ENCODE results near the gene DIDO1. TPM values are rescaled to one million over a fixed set of nuclear protein-coding genes. Genes with fewer than 3 reads are reported as not detected.

DIDO1 gene
- total and polyA plus RNA-seq, 9 of the 15 experiments (the other 6 are each of a cell fraction or from before 2014, with no cell fraction given) = 4.4 to 46.8 (median 31.2) TPM

GRCh38 chr20:62927128-62927705 lies 912 bp upstream of the DIDO1 start:
- Histone ChIP-seq H3K4me3 (peak overlapping the region; percentile 70), H2AFZ (ENCODE audit: low read depth, low read length) (no peak overlapping the region), H3K9me3 (replicated peaks; ENCODE audit: control insufficient read depth, insufficient read depth, low read depth, low read length) (no peaks in the 10 kb centered on the region), H3K4me2 (ENCODE audit: insufficient read depth, low read length) (peak overlapping the region; percentile 97), H4K20me1 (replicated peaks; ENCODE audit: control insufficient read depth, insufficient read depth, low read length) (peaks cover 75% of the 10 kb centered on the region), H3K9ac (ENCODE audit: insufficient read depth in 1 of 2, low read depth in 2 of 2, low read length in 2 of 2) (peak overlapping the region; percentile 90 to 95; a peak in 3 of 4 replicates), H3K9me1 (ENCODE audit: control insufficient read depth, insufficient read depth, low read length) (peaks cover 7% of the 10 kb centered on the region), H3K79me2 (ENCODE audit: control insufficient read depth, insufficient read depth, low read length) (peaks cover 99% of the 10 kb centered on the region), H3K4me1 (replicated peaks in 1 of 2; ENCODE audit: control insufficient read depth in 2 of 2, insufficient read depth in 2 of 2, low read length in 2 of 2) (peaks cover 42 to 46% of the 10 kb centered on the region in 2 experiments; a peak in 4 of 5 replicates), H3K27ac (ENCODE audit: extremely low read depth, low read depth, low read length) (peak overlapping the region; percentile 88; the same call in 1 of the 3 replicates), H3K27me3 (ENCODE audit: control insufficient read depth in 2 of 2, insufficient read depth in 2 of 2, low read length in 2 of 2) (no peaks in the 10 kb centered on the region), H3K36me3 (ENCODE audit: control insufficient read depth, insufficient read depth, low read length) (peaks cover 38% of the 10 kb centered on the region; the same call in 2 of the 3 replicates)
- TF ChIP-seq RBFOX2 (IDR thresholded peaks at IDR 0.05; ENCODE audit: low read depth, low read length) = no peak
- TF ChIP-seq ZNF253 (CRISPR knock-in tag; conservative IDR thresholded peaks at IDR 0.05) = no peak
- no peak for TF ChIP-seq FOXK1 (CRISPR knock-in tag; IDR thresholded peaks at IDR 0.05; ENCODE audit: borderline replicate concordance)
- no peak for TF ChIP-seq XRCC5 (IDR thresholded peaks at IDR 0.05; ENCODE audit: low read depth, low read length)
- TF ChIP-seq, protein P1, sequence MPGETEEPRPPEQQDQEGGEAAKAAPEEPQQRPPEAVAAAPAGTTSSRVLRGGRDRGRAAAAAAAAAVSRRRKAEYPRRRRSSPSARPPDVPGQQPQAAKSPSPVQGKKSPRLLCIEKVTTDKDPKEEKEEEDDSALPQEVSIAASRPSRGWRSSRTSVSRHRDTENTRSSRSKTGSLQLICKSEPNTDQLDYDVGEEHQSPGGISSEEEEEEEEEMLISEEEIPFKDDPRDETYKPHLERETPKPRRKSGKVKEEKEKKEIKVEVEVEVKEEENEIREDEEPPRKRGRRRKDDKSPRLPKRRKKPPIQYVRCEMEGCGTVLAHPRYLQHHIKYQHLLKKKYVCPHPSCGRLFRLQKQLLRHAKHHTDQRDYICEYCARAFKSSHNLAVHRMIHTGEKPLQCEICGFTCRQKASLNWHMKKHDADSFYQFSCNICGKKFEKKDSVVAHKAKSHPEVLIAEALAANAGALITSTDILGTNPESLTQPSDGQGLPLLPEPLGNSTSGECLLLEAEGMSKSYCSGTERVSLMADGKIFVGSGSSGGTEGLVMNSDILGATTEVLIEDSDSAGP (CRISPR knock-in tag; IDR thresholded peaks at IDR 0.05) = no peak
- TF ChIP-seq CREB3 (tag; conservative IDR thresholded peaks at IDR 0.05; ENCODE audit: low read depth) = no peak
- no peak for TF ChIP-seq GTF2E2 (tag; IDR thresholded peaks at IDR 0.05)
- intact Hi-C loops (cut with micrococcal nuclease) (no loop called here), in situ Hi-C loops (cut with MboI) (no loop called here)
- BruUV-seq (replicated peaks) = no TSS peak
- ATAC-seq (no peak), DNase-seq (ENCODE audit: extremely low read depth in 1 of 4, low spot score in 3 of 4) (peak in 1 of 4 experiments; percentile 27), FAIRE-seq (no peak)
- WGBS (ENCODE audit: insufficient coverage, low coverage, missing lambda C conversion rate) = 54% methylated on average over 9 of the region's 12 CpGs
- POLR2A ChIA-PET = interaction anchor here (0.6 to 5.1 kb wide), 12 partner anchors 9 to 271 kb away, joined by 3 to 64 read pairs (median 4); partner anchors contain the start of genes GID8 and TCFL5
- CTCF ChIA-PET (ENCODE audit: low intra/inter-chr PET ratio) = no interaction called here

Measured in K562 (cell line).